Eye (tissue), 1 donor: ENCODE measurements around the gene NPFFR1.

ENCODE experiments used
- DNase-seq: peaks from one replicate; pipeline ENCODE4 v3.0.0-alpha.2; 2015

The NPFFR1 gene

GRCh38 chr10:70312972-70313371 is 29.2 kb upstream of the NPFFR1 start:
- DNase-seq, result no peak

- no peak for DNase-seq
Measured at GRCh38 chr10:70312249-70312648, 28.4 kb upstream of the NPFFR1 start.

- DNase-seq, result no peak
Measured at GRCh38 chr10:70311698-70312097, 27.9 kb upstream of the NPFFR1 start.

- no peak for DNase-seq
Measured at GRCh38 chr10:70309661-70310060, 25.9 kb upstream of the NPFFR1 start.

GRCh38 chr10:70308121-70309060 is 24.6 kb upstream of the NPFFR1 start:
- DNase-seq, result no peak

- DNase-seq, result no peak
Measured at GRCh38 chr10:70306886-70307520, 23.2 kb upstream of the NPFFR1 start.

GRCh38 chr10:70306181-70306705 is 22.4 kb upstream of the NPFFR1 start:
- no peak for DNase-seq

GRCh38 chr10:70303730-70304129 is 19.9 kb upstream of the NPFFR1 start:
- DNase-seq, result no peak

GRCh38 chr10:70302292-70302691 is 18.5 kb upstream of the NPFFR1 start:
- no peak for DNase-seq

GRCh38 chr10:70300908-70301597 is 17.2 kb upstream of the NPFFR1 start:
- DNase-seq, result no peak

GRCh38 chr10:70300461-70300860 is 16.7 kb upstream of the NPFFR1 start:
- DNase-seq, result no peak

- DNase-seq, result no peak
Measured at GRCh38 chr10:70299876-70300275, 16.1 kb upstream of the NPFFR1 start.

GRCh38 chr10:70298393-70298792 is 14.6 kb upstream of the NPFFR1 start:
- no peak for DNase-seq

GRCh38 chr10:70297224-70297623 is 13.4 kb upstream of the NPFFR1 start:
- no peak for DNase-seq

- DNase-seq, result no peak
Measured at GRCh38 chr10:70296406-70296899, 12.6 kb upstream of the NPFFR1 start.

- no peak for DNase-seq
Measured at GRCh38 chr10:70295926-70296325, 12.1 kb upstream of the NPFFR1 start.

GRCh38 chr10:70295321-70295720 is 11.5 kb upstream of the NPFFR1 start:
- no peak for DNase-seq

- no peak for DNase-seq
Measured at GRCh38 chr10:70293169-70293843, 9.5 kb upstream of the NPFFR1 start.

GRCh38 chr10:70292004-70292403 is 8.2 kb upstream of the NPFFR1 start:
- no peak for DNase-seq

- DNase-seq, result no peak
Measured at GRCh38 chr10:70289739-70290138, 5.9 kb upstream of the NPFFR1 start.

GRCh38 chr10:70286616-70287015 is 2.8 kb upstream of the NPFFR1 start:
- DNase-seq, result no peak

- no peak for DNase-seq
Measured at GRCh38 chr10:70285476-70285831, 1.6 kb upstream of the NPFFR1 start.
